Activated B cell treated with CpG ODN at 0.5 μM for 24 hours (primary cell): ENCODE data around the gene VPS4B. TPM values are rescaled to one million over a fixed set of nuclear protein-coding genes. Genes with fewer than 3 reads are reported as not detected.
A peak's percentile ranks its signal among the peaks of the same experiment; 100 is the strongest.

ENCODE experiments used
- ATAC-seq: fragments of 200-7000 bp; cut with Tn5 transposase; one replicate; pipeline ENCODE4 v1.10.0; 2021; ENCODE audit warnings: low read depth, mild to moderate bottlenecking, moderate library complexity
- CTCF ChIA-PET: fragments of 350-600 bp; sonication (Branson Sonifier 250); formaldehyde crosslinking; loops from one replicate; lab custom pipeline; 2021; ENCODE audit warnings: antibody characterized with exemption; lab: Charles Lee
- POLR2A ChIA-PET: fragments of 350-600 bp; sonication (Branson Sonifier 250); formaldehyde crosslinking; loops from one replicate; lab custom pipeline; 2021; ENCODE audit warnings: antibody characterized with exemption; lab: Charles Lee
- DNase-seq: peaks from one replicate; pipeline ENCODE4 v3.0.0; 2022
- H3K27ac Mint-ChIP-seq: one replicate; pipeline ENCODE4 v1.8.0; 2020; ENCODE audit warnings: mixed read lengths
- H3K27me3 Mint-ChIP-seq: one replicate; pipeline ENCODE4 v1.8.0; 2021; ENCODE audit warnings: mixed read lengths
- H3K36me3 Mint-ChIP-seq: one replicate; pipeline ENCODE4 v1.8.0; 2021; ENCODE audit warnings: low read depth, mixed read lengths
- H3K4me1 Mint-ChIP-seq: one replicate; pipeline ENCODE4 v1.8.0; 2021; ENCODE audit warnings: mixed read lengths
- H3K4me3 Mint-ChIP-seq: one replicate; pipeline ENCODE4 v1.8.0; 2020; ENCODE audit warnings: mild to moderate bottlenecking, mixed read lengths
- H3K9me3 Mint-ChIP-seq: one replicate; pipeline ENCODE4 v1.8.0; 2020; ENCODE audit warnings: mixed read lengths
- CTCF ChIP-seq: fragments of 200-600 bp; IDR thresholded peaks from one replicate; pipeline ENCODE4 v1.8.0; 2022; ENCODE audit warnings: antibody characterized with exemption, mild to moderate bottlenecking
- intact Hi-C: fragments of 100-400 bp; cut with micrococcal nuclease; formaldehyde crosslinking; loops from one replicate; pipeline ENCODE4 v1.15.1; 2024
- total RNA-seq: library from RNA; stranded (reverse); gene quantifications from 2 replicates; pipeline ENCODE4 v1.2.3, GENCODE V29; 2022

The VPS4B gene
- total RNA-seq, 1 donor from 2014 or later, result 66.8 TPM

DNA sequence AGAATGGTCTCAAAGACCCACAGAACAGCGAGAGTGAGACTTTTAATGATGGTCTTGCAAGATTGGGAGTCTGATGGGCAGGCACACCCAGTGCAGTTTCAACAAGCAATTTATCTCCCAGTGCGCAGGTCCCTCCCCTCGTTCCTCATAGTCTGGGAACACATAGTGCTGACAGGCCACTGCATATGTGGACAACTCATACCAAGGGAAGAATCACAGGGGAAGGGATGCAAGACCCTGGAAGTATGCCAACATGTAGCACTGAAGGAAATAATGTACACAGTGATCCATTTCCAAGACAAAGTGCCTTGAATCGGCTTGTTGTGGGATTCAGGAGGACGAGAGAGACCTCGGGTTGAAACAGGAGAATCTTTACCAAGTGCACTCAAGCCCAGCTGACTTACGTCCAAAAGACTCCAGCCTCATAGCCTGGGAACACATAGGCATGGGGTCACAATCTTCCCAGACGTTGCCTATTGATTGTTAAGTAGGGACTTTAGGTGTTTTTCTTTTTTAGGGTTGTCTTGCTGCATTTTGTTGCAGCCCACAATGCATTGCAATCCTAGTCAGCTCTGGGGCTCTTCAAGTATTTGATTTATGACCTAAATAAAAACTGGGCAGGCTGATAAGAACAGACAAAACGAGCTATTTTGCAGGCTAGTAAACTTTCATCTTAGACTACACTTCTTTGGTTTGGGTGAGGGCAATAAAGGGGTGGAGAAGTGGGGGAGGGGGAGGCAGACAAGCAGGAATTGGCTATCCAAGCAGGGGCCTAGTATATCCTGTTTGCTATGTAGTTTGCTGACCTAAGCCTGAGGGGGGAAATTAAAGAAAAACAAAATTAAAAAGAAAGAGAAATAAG, 29.8 kb upstream of the VPS4B start:
- CTCF ChIA-PET, result interaction anchor here (0.6 kb wide), 1 partner anchor 1183 kb away, joined by 5 read pairs; no protein-coding TSS in a partner anchor
- no peak for TF ChIP-seq CTCF
- no peak overlapping the region for H3K4me3 Mint-ChIP-seq
- H3K27me3 Mint-ChIP-seq, result no peaks in the 10 kb centered on the region
- no peaks in the 10 kb centered on the region for H3K9me3 Mint-ChIP-seq
- intact Hi-C loops, result no loop called here
- POLR2A ChIA-PET, result no interaction called here
- H3K27ac Mint-ChIP-seq, result no peak overlapping the region
- ATAC-seq, result no peak
- H3K4me1 Mint-ChIP-seq, result no peaks in the 10 kb centered on the region
- no peaks in the 10 kb centered on the region for H3K36me3 Mint-ChIP-seq
- DNase-seq, result no peak

- CTCF ChIA-PET, result no interaction called here
- Mint-ChIP-seq H3K9me3 (no peaks in the 10 kb centered on the region), H3K27me3 (no peaks in the 10 kb centered on the region), H3K4me3 (no peak overlapping the region), H3K4me1 (peaks cover 8% of the 10 kb centered on the region), H3K27ac (no peak overlapping the region), H3K36me3 (no peaks in the 10 kb centered on the region)
- POLR2A ChIA-PET, result no interaction called here
- intact Hi-C loops, result no loop called here
- ATAC-seq (no peak), DNase-seq (no peak)
- no peak for TF ChIP-seq CTCF
Observed at GRCh38 chr18:63449426-63449825, 27.1 kb upstream of the VPS4B start.

GRCh38 chr18:63447066-63447465, 24.8 kb upstream of the VPS4B start:
- no peak for TF ChIP-seq CTCF
- Mint-ChIP-seq H3K9me3 (no peaks in the 10 kb centered on the region), H3K4me3 (no peak overlapping the region), H3K27me3 (no peaks in the 10 kb centered on the region), H3K27ac (no peak overlapping the region), H3K36me3 (no peaks in the 10 kb centered on the region), H3K4me1 (peaks cover 16% of the 10 kb centered on the region)
- no peak for DNase-seq
- ChIA-PET CTCF (interaction anchor here (0.6 kb wide), 1 partner anchor 8 kb away, joined by 3 read pairs; no protein-coding TSS in a partner anchor), POLR2A (no interaction called here)
- intact Hi-C loops, result no loop called here
- ATAC-seq, result no peak

DNA sequence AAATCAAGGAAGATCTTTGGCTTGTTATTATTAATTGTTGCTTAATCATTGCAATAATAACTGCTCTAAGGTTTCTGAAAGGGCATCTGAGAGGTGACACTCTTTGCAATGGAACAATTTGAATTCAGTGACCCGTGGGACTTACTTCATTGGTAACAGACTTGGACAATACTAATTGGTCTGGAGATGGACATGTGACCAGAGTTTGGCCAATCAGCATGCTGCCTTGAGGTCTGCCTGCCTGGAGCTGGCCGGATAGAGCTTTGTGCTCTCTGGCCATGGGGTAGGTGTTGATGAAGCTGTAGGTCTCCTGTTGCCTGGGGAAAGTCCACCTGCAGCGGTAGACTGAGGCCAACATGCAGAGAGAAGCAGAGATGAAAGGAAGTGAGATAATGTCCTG, 24.0 kb upstream of the VPS4B start:
- POLR2A ChIA-PET, result no interaction called here
- Mint-ChIP-seq H3K27ac (no peak overlapping the region), H3K4me3 (no peak overlapping the region), H3K4me1 (peaks cover 16% of the 10 kb centered on the region), H3K9me3 (no peaks in the 10 kb centered on the region), H3K27me3 (no peaks in the 10 kb centered on the region), H3K36me3 (no peaks in the 10 kb centered on the region)
- CTCF ChIA-PET, result no interaction called here
- DNase-seq (no peak), ATAC-seq (no peak)
- TF ChIP-seq CTCF, result no peak
- intact Hi-C loops, result no loop called here

DNA sequence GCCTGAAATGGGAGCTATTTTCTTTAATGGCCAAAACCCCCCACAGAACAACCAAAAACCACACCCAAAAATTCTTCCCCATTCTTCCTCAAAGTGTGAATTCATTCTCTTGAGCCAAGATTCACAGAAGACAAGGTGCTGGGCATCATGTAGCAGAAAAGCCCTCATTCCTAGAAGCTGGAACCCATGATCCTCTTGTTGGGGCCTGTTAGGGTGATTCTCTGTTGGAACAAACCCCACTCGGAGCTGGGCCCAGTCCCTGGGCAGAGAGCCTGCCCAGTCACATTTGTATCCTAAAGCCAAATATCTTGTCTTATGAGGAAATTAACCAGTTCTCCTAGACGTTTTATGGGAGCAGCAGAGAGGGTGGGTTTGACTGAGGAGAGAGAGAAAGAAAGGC, 22.8 kb upstream of the VPS4B start:
- TF ChIP-seq CTCF, result no peak
- intact Hi-C loops, result no loop called here
- Mint-ChIP-seq H3K36me3 (no peaks in the 10 kb centered on the region), H3K27me3 (no peaks in the 10 kb centered on the region), H3K4me1 (peaks cover 16% of the 10 kb centered on the region), H3K9me3 (no peaks in the 10 kb centered on the region), H3K4me3 (peak overlapping the region; percentile 11), H3K27ac (peak overlapping the region; percentile 61)
- ATAC-seq (no peak), DNase-seq (no peak)
- POLR2A ChIA-PET, result interaction anchor here (1.6 kb wide), 1 partner anchor 23 kb away, joined by 11 read pairs; the partner anchor contains the start of gene VPS4B
- CTCF ChIA-PET, result interaction anchor here (1.2 kb wide), 2 partner anchors 427 to 463 kb away, joined by 3 to 5 read pairs; no protein-coding TSS in a partner anchor
